Measurements from ENCODE around the gene ADCY4.

- no peak for TF ChIP-seq CTCF (IDR thresholded peaks at IDR 0.05)
- no peak for TF ChIP-seq POLR2A (IDR thresholded peaks at IDR 0.05)
These were observed 19.5 kb downstream of the ADCY4 start for GRCh38 chr14:24315243-24315806.

Data from body of pancreas (tissue), 4 donors.